LoVo (cell line): ENCODE measurements around the gene ZSWIM3.

Experiments
- DNase-seq: peaks from one replicate; pipeline ENCODE4 v3.0.0-alpha.2; 2016; ENCODE audit warnings: low spot score

The ZSWIM3 gene

GRCh38 chr20:45910670-45911485, 53.5 kb downstream of the ZSWIM3 start:
- DNase-seq: peak; percentile 89

GRCh38 chr20:45911486-45912343, 54.3 kb downstream of the ZSWIM3 start, which contains the start of gene PLTP:
PLTP (minus strand) TSS chr20:45912155; CDS start chr20:45911452, 703 bp downstream.
- DNase-seq: no peak

GRCh38 chr20:45912344-45912682, 54.9 kb downstream of the ZSWIM3 start:
- no peak for DNase-seq

- DNase-seq: no peak
These were observed 55.7 kb downstream of the ZSWIM3 start for GRCh38 chr20:45913116-45913515.

GRCh38 chr20:45917790-45918141, 60.4 kb downstream of the ZSWIM3 start:
- DNase-seq: no peak

GRCh38 chr20:45918182-45918737, 60.8 kb downstream of the ZSWIM3 start:
- DNase-seq: no peak

GRCh38 chr20:45918779-45919537, 61.5 kb downstream of the ZSWIM3 start:
- DNase-seq: no peak

GRCh38 chr20:45919542-45920399, 62.4 kb downstream of the ZSWIM3 start:
- DNase-seq: no peak

GRCh38 chr20:45920462-45921336, 63.3 kb downstream of the ZSWIM3 start:
- DNase-seq: no peak

GRCh38 chr20:45921337-45922189, 64.1 kb downstream of the ZSWIM3 start:
- DNase-seq: no peak

GRCh38 chr20:45924391-45925261, 67.2 kb downstream of the ZSWIM3 start:
- DNase-seq: no peak

- no peak for DNase-seq
These were observed 68.5 kb downstream of the ZSWIM3 start for GRCh38 chr20:45925821-45926506.

- DNase-seq: no peak
These were observed 69.3 kb downstream of the ZSWIM3 start for GRCh38 chr20:45926731-45927070.

- DNase-seq: no peak
These were observed 69.9 kb downstream of the ZSWIM3 start for GRCh38 chr20:45927071-45927878.
